ENCODE results near the gene NLGN1. TPM values are rescaled to one million over a fixed set of nuclear protein-coding genes. Genes with fewer than 3 reads are reported as not detected.

NLGN1 gene
- total RNA-seq, 2 donors from 2014 or later = 0.36 to 11.7 TPM

DNA sequence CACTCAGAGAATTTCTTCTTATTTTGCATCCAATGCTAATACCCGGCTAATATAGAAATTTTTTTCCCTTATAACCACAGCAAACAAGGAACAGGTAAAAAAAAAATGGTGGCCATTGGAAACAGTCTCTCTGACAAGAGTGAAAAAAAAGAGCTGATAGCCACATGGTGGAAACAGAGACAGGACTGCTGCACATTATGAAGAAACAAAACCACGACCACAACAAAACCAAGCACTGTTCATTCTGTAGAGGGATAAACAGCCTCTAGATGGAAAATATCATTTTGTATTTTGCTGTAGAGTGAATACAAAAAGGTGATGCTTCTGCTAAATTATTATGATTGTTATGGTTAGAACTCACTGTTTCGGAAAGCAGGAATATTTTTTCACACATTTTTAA lies 686.2 kb downstream of the NLGN1 start:
- Histone ChIP-seq H3K27ac (no peak overlapping the region), H3K4me1 (replicated peaks) (no peaks in the 10 kb centered on the region), H3K36me3 (no peaks in the 10 kb centered on the region), H3K9me3 (no peaks in the 10 kb centered on the region), H3K4me3 (no peak overlapping the region), H3K27me3 (replicated peaks; ENCODE audit: insufficient read depth) (no peaks in the 10 kb centered on the region)
- WGBS = 94% methylated on average over 3 of the region's 3 CpGs
- intact Hi-C loops (cut with DNase I) = no loop called here
- no peak for TF ChIP-seq POLR2AphosphoS5 (IDR thresholded peaks at IDR 0.05)
- TF ChIP-seq, protein P1, sequence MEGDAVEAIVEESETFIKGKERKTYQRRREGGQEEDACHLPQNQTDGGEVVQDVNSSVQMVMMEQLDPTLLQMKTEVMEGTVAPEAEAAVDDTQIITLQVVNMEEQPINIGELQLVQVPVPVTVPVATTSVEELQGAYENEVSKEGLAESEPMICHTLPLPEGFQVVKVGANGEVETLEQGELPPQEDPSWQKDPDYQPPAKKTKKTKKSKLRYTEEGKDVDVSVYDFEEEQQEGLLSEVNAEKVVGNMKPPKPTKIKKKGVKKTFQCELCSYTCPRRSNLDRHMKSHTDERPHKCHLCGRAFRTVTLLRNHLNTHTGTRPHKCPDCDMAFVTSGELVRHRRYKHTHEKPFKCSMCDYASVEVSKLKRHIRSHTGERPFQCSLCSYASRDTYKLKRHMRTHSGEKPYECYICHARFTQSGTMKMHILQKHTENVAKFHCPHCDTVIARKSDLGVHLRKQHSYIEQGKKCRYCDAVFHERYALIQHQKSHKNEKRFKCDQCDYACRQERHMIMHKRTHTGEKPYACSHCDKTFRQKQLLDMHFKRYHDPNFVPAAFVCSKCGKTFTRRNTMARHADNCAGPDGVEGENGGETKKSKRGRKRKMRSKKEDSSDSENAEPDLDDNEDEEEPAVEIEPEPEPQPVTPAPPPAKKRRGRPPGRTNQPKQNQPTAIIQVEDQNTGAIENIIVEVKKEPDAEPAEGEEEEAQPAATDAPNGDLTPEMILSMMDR (IDR thresholded peaks at IDR 0.05) = no peak
- TF ChIP-seq POLR2A (IDR thresholded peaks at IDR 0.05) = no peak
- DNase-seq (ENCODE audit: low spot score) = no peak

DNA sequence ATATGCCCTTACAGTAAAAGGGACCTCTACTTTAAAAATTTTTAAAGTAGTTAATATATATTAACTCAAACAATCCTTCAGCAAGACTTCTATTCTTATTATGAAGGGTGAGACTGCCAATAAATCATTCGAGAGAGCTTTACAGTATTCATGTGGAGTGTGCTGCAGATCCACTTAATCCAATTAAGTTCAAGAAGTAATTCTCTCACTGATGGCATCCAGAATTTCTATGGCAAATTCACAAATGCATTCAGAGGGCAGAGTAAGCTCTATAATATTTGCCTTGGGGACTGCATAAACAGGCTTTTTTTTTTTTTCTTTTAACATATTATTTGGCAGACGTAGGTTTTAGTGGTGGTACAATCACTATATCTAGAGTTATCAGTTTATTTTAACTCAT lies 692.0 kb downstream of the NLGN1 start:
- TF ChIP-seq POLR2AphosphoS5 (IDR thresholded peaks at IDR 0.05) (no peak), POLR2A (IDR thresholded peaks at IDR 0.05) (no peak)
- TF ChIP-seq, protein P1 (IDR thresholded peaks at IDR 0.05) = no peak
- no peaks in the 10 kb centered on the region for H3K9me3 ChIP-seq
- intact Hi-C loops (cut with DNase I) = no loop called here
- H3K27ac ChIP-seq = no peak overlapping the region
- no peaks in the 10 kb centered on the region for H3K27me3 ChIP-seq (replicated peaks; ENCODE audit: insufficient read depth)
- DNase-seq (ENCODE audit: low spot score) = no peak
- WGBS = 37% methylated on average over 2 of the region's 2 CpGs
- H3K4me1 ChIP-seq (replicated peaks) = no peaks in the 10 kb centered on the region
- H3K36me3 ChIP-seq = no peaks in the 10 kb centered on the region
- H3K4me3 ChIP-seq = no peak overlapping the region

DNA sequence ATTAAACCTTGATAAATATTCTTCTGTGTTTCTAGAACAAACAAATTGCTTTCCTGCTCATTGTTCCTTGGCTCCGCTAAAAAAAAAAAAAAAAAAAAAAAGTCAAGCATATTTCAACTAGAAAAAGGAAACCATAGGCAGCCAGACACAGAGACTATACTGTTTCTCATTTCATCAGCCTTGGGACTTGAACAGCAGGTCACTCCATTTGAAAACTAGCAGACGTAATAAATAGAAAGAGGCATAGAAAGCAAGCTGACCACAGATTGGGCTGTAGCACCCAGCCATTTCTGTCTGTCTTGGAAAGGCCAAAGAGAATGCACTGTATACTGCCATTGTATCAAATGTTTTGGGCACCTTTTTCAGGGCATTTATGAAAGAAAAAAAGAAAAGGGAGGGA lies 697.1 kb downstream of the NLGN1 start:
- DNase-seq (ENCODE audit: low spot score) = no peak
- Histone ChIP-seq H3K9me3 (no peaks in the 10 kb centered on the region), H3K27ac (no peak overlapping the region), H3K4me1 (replicated peaks) (no peaks in the 10 kb centered on the region), H3K4me3 (no peak overlapping the region), H3K36me3 (no peaks in the 10 kb centered on the region), H3K27me3 (replicated peaks; ENCODE audit: insufficient read depth) (no peaks in the 10 kb centered on the region)
- intact Hi-C loops (cut with DNase I) = no loop called here
- TF ChIP-seq POLR2AphosphoS5 (IDR thresholded peaks at IDR 0.05) (no peak), POLR2A (IDR thresholded peaks at IDR 0.05) (no peak)
- TF ChIP-seq, protein P1 (IDR thresholded peaks at IDR 0.05) = no peak
- WGBS = 72% methylated on average over 2 of the region's 2 CpGs

- Histone ChIP-seq H3K27ac (no peak overlapping the region), H3K4me1 (replicated peaks) (no peaks in the 10 kb centered on the region), H3K27me3 (replicated peaks; ENCODE audit: insufficient read depth) (no peaks in the 10 kb centered on the region), H3K4me3 (no peak overlapping the region), H3K36me3 (no peaks in the 10 kb centered on the region), H3K9me3 (no peaks in the 10 kb centered on the region)
- intact Hi-C loops (cut with DNase I) = no loop called here
- no peak for DNase-seq (ENCODE audit: low spot score)
- 82% methylated on average over 3 of the region's 3 CpGs for WGBS
- TF ChIP-seq POLR2AphosphoS5 (IDR thresholded peaks at IDR 0.05) (no peak), POLR2A (IDR thresholded peaks at IDR 0.05) (no peak)
- TF ChIP-seq, protein P1 (IDR thresholded peaks at IDR 0.05) = no peak
Measured at GRCh38 chr3:174097686-174098085, 700.1 kb downstream of the NLGN1 start.

- DNase-seq (ENCODE audit: low spot score) = no peak
- 58% methylated on average over 2 of the region's 2 CpGs for WGBS
- TF ChIP-seq POLR2A (IDR thresholded peaks at IDR 0.05) = no peak
- TF ChIP-seq, protein P1 (IDR thresholded peaks at IDR 0.05) = no peak
- TF ChIP-seq POLR2AphosphoS5 (IDR thresholded peaks at IDR 0.05) = no peak
- H3K27ac ChIP-seq = no peak overlapping the region
- H3K27me3 ChIP-seq (replicated peaks; ENCODE audit: insufficient read depth) = no peaks in the 10 kb centered on the region
- H3K4me3 ChIP-seq = no peak overlapping the region
- intact Hi-C loops (cut with DNase I) = no loop called here
- no peaks in the 10 kb centered on the region for H3K9me3 ChIP-seq
- H3K36me3 ChIP-seq = no peaks in the 10 kb centered on the region
- no peaks in the 10 kb centered on the region for H3K4me1 ChIP-seq (replicated peaks)
Measured at GRCh38 chr3:174098746-174099145, 701.2 kb downstream of the NLGN1 start.
